HepG2 (cell line): ENCODE data around the gene RAC2. TPM values are rescaled to one million over a fixed set of nuclear protein-coding genes. Genes with fewer than 3 reads are reported as not detected.

Experiments
- ATAC-seq: fragments of 200-7000 bp; cut with Tn5 transposase; 3 replicates; pipeline ENCODE4 v1.9.1; 2020; ENCODE audit warnings: mild to moderate bottlenecking, moderate library complexity
- BruUV-seq: library from RNA; stranded (reverse); fragments of 400-500 nt; replicated peaks from 2 replicates; lab custom pipeline; 2021; lab: Mats Ljungman, UMichigan
- CTCF ChIA-PET: fragments of 300-600 bp; formaldehyde crosslinking; extraction: SDS; loops from one replicate; lab custom pipeline; 2021; ENCODE audit warnings: low total read pairs, inconsistent platforms, low intra/inter-chr PET ratio; lab: Yijun Ruan, JAX
- POLR2A ChIA-PET: fragments of 350-600 bp; sonication (Branson Sonifier 250); formaldehyde crosslinking; loops from one replicate; lab custom pipeline; 2020; ENCODE audit warnings: antibody characterized with exemption, inconsistent platforms; lab: Yijun Ruan, JAX
- DNase-seq: peaks from one replicate; pipeline ENCODE4 v3.0.0-alpha.2; 2015; ENCODE audit warnings: low spot score
- FAIRE-seq: peaks from 3 replicates; lab custom pipeline; 2011; peaks lifted over from hg19 to GRCh38; lab: Jason Lieb, UNC
- H2AFZ ChIP-seq: one replicate; pipeline ENCODE4 v1.6.1; 2011; ENCODE audit warnings: low read length, inconsistent platforms
- H3K27ac ChIP-seq: fragments of 300-600 bp; 3 replicates; pipeline ENCODE4 v1.8.0; 2011; ENCODE audit warnings: mixed run types, mild to moderate bottlenecking, mixed read lengths, low read length, inconsistent platforms; ENCODE audit not compliant: insufficient read depth; ENCODE audit errors: extremely low read length
- H3K27me3 ChIP-seq, 2 experiments: fragments of 200-600 bp in 1 of 2; 2 replicates in 1 of 2; 3 replicates in 1 of 2; pipeline versions ENCODE4 v1.6.0 to v1.8.0; 2011; ENCODE audit warnings: low read length in 2 of 2, mild to moderate bottlenecking in 2 of 2, moderate library complexity in 2 of 2, inconsistent platforms in 1 of 2; ENCODE audit not compliant: insufficient read depth in 2 of 2, control insufficient read depth in 1 of 2
- H3K36me3 ChIP-seq, 2 experiments: fragments of 200-600 bp in 1 of 2; replicated peaks in 1 of 2; 2 replicates in 1 of 2; 3 replicates in 1 of 2; pipeline versions ENCODE4 v1.5.1 to v1.8.0; 2011; ENCODE audit warnings: low read length in 2 of 2, inconsistent platforms in 1 of 2; ENCODE audit not compliant: insufficient read depth in 2 of 2, control insufficient read depth in 1 of 2
- H3K4me1 ChIP-seq: 2 replicates; pipeline ENCODE4 v1.5.1; 2012; ENCODE audit warnings: low read length, inconsistent platforms; ENCODE audit not compliant: insufficient read depth
- H3K4me2 ChIP-seq: 2 replicates; pipeline ENCODE4 v1.6.0; 2011; ENCODE audit warnings: low read depth, low read length, inconsistent platforms
- H3K4me3 ChIP-seq, 3 experiments: fragments of 200-600 bp in 1 of 3; sonication (generic), shearing (Covaris generic) in 1 of 3; replicated peaks in 1 of 3; 2 replicates each; pipeline ENCODE4 v1.5.1; 2011 to 2016; ENCODE audit warnings: low read length in 3 of 3, inconsistent platforms in 2 of 3, low read depth in 2 of 3, mild to moderate bottlenecking in 2 of 3, control low read depth in 1 of 3, mixed read lengths in 1 of 3; ENCODE audit not compliant: insufficient read depth in 1 of 3
- H3K79me2 ChIP-seq: one replicate; pipeline ENCODE4 v1.6.1; 2011; ENCODE audit warnings: low read length, inconsistent platforms; ENCODE audit not compliant: insufficient read depth
- H3K9ac ChIP-seq: 2 replicates; pipeline ENCODE4 v1.6.0; 2011; ENCODE audit warnings: mild to moderate bottlenecking, low read depth, low read length, inconsistent platforms; ENCODE audit not compliant: insufficient read depth
- H3K9me3 ChIP-seq: 2 replicates; pipeline ENCODE4 v1.5.1; 2012; ENCODE audit warnings: mild to moderate bottlenecking, low read length
- H4K20me1 ChIP-seq: 2 replicates; pipeline ENCODE4 v1.6.0; 2011; ENCODE audit warnings: inconsistent platforms, mild to moderate bottlenecking, low read length, moderate library complexity; ENCODE audit not compliant: insufficient read depth
- AHR ChIP-seq: IDR thresholded peaks from 2 replicates; pipeline ENCODE4 v1.6.1; 2018; ENCODE audit warnings: missing genetic modification reagents, missing compliant biosample characterization
- EED ChIP-seq: sonication (generic); formaldehyde crosslinking; IDR thresholded peaks from 2 replicates; pipeline ENCODE4 v1.5.0; 2020; ENCODE audit warnings: mild to moderate bottlenecking, missing genetic modification reagents
- HMG20B ChIP-seq: conservative IDR thresholded peaks from 2 replicates; pipeline ENCODE4 v1.6.1; 2016; ENCODE audit warnings: missing genetic modification reagents, missing compliant biosample characterization
- HOXA9 ChIP-seq: sonication (generic); formaldehyde crosslinking; IDR thresholded peaks from 2 replicates; pipeline ENCODE4 v1.8.1; 2022; ENCODE audit warnings: missing genetic modification reagents, mild to moderate bottlenecking, moderate library complexity, borderline replicate concordance
- JARID2 ChIP-seq: sonication (generic); formaldehyde crosslinking; IDR thresholded peaks from 2 replicates; pipeline ENCODE4 v1.8.1; 2023; ENCODE audit warnings: missing genetic modification reagents, inconsistent platforms; ENCODE audit not compliant: insufficient replicate concordance
- KAT8 ChIP-seq: IDR thresholded peaks from 2 replicates; pipeline ENCODE4 v1.6.1; 2016; ENCODE audit warnings: missing genetic modification reagents, missing compliant biosample characterization
- KDM4B ChIP-seq: sonication (generic); formaldehyde crosslinking; IDR thresholded peaks from 2 replicates; pipeline ENCODE4 v1.4.0; 2020; ENCODE audit warnings: missing genetic modification reagents
- MYNN ChIP-seq: sonication (generic); formaldehyde crosslinking; IDR thresholded peaks from 2 replicates; pipeline ENCODE4 v1.4.0; 2020; ENCODE audit warnings: mild to moderate bottlenecking, low read depth, missing genetic modification reagents
- POGZ ChIP-seq: sonication (generic); formaldehyde crosslinking; IDR thresholded peaks from 2 replicates; pipeline ENCODE4 v1.4.0; 2020; ENCODE audit warnings: mild to moderate bottlenecking, missing genetic modification reagents
- RXRB ChIP-seq: IDR thresholded peaks from 2 replicates; pipeline ENCODE4 v1.6.1; 2016; ENCODE audit warnings: borderline replicate concordance, missing genetic modification reagents, missing compliant biosample characterization
- ZFP36L1 ChIP-seq: sonication (generic); formaldehyde crosslinking; IDR thresholded peaks from 2 replicates; pipeline ENCODE4 v1.8.0; 2022; ENCODE audit warnings: mild to moderate bottlenecking, missing genetic modification reagents, moderate library complexity
- ZFY ChIP-seq: sonication (generic); formaldehyde crosslinking; IDR thresholded peaks from 2 replicates; pipeline ENCODE4 v1.4.0; 2020; ENCODE audit warnings: missing genetic modification reagents
- ZNF12 ChIP-seq: sonication (generic); formaldehyde crosslinking; IDR thresholded peaks from 2 replicates; pipeline ENCODE4 v1.5.0; 2020; ENCODE audit warnings: missing genetic modification reagents
- ZNF207 ChIP-seq: fragments of 450-650 bp; IDR thresholded peaks from 2 replicates; pipeline ENCODE4 v1.6.1; 2016; ENCODE audit warnings: antibody characterized with exemption, borderline replicate concordance
- ZNF609 ChIP-seq: sonication (generic); formaldehyde crosslinking; IDR thresholded peaks from 2 replicates; pipeline ENCODE4 v1.4.0; 2020; ENCODE audit warnings: mild to moderate bottlenecking, missing genetic modification reagents, borderline replicate concordance
- ZNF713 ChIP-seq: sonication (generic); formaldehyde crosslinking; IDR thresholded peaks from 2 replicates; pipeline ENCODE4 v1.4.0; 2020; ENCODE audit warnings: mild to moderate bottlenecking, missing genetic modification reagents
- ZNF773 ChIP-seq: sonication (generic); formaldehyde crosslinking; IDR thresholded peaks from 2 replicates; pipeline ENCODE4 v1.4.0; 2020; ENCODE audit warnings: missing genetic modification reagents, borderline replicate concordance
- ZSCAN9 ChIP-seq: IDR thresholded peaks from 2 replicates; pipeline ENCODE4 v1.6.1; 2016; ENCODE audit warnings: borderline replicate concordance
- WGBS: methylation state at CpG from one replicate; pipeline ENCODE4 v1.1.6; 2017; ENCODE audit warnings: low lambda C conversion rate; 5-methylcytosine and 5-hydroxymethylcytosine counted together
- in situ Hi-C: cut with HindIII; loops from 2 replicates; pipeline ENCODE4 v1.10.0; 2017; ENCODE audit warnings: low pct_unique_long_range_greater_than_20kb; ENCODE audit not compliant: extremely low pct_ligation_motif_present
- intact Hi-C: fragments of 100-400 bp; cut with micrococcal nuclease; formaldehyde crosslinking; loops from one replicate; pipeline ENCODE4 v1.10.0; 2022; ENCODE audit not compliant: unreplicated experiment
- polyA plus RNA-seq, 8 experiments: library from polyadenylated mRNA; depleted of rRNA in 3 of 8; stranded (reverse) in 7 of 8; unstranded in 1 of 8; fragments of >200 nt; fragmentation: Illumina TruSeq in 4 of 8; extraction: Trizol in 4 of 8; gene quantifications; 2 replicates each; pipeline versions ENCODE4 v1.2.1 to v1.2.3, GENCODE V29; 2011 to 2016; ENCODE audit warnings: low read depth in 4 of 8, missing spikeins in 1 of 8, mixed read lengths in 1 of 8; ENCODE audit not compliant: insufficient read depth in 1 of 8
- total RNA-seq, 5 experiments: library from RNA; depleted of rRNA; stranded (reverse); fragments of >200 nt; fragmentation: Illumina TruSeq; extraction: Trizol; gene quantifications; 2 replicates each; pipeline ENCODE4 v1.2.3, GENCODE V29; 2016; ENCODE audit warnings: low read depth in 1 of 5
- TF ChIP-seq, protein P1 (sequence below): sonication (generic); formaldehyde crosslinking; IDR thresholded peaks from 2 replicates; pipeline ENCODE4 v1.5.0; 2020; ENCODE audit warnings: missing genetic modification reagents

The RAC2 gene
- total and polyA plus RNA-seq, 2 of the 13 experiments (the other 11 are each of a cell fraction or from before 2014, with no cell fraction given) = 0.73 TPM; not detected in 1

GRCh38 chr22:37220543-37220981, 23.5 kb downstream of the RAC2 start (continued):
- TF ChIP-seq ZNF713 (CRISPR knock-in tag) (no peak), MYNN (CRISPR knock-in tag) (no peak), POGZ (no peak), ZFY (CRISPR knock-in tag) (no peak), ZNF773 (CRISPR knock-in tag) (no peak), EED (CRISPR knock-in tag) (no peak), HOXA9 (CRISPR knock-in tag) (no peak), RXRB (CRISPR knock-in tag) (no peak)

DNA sequence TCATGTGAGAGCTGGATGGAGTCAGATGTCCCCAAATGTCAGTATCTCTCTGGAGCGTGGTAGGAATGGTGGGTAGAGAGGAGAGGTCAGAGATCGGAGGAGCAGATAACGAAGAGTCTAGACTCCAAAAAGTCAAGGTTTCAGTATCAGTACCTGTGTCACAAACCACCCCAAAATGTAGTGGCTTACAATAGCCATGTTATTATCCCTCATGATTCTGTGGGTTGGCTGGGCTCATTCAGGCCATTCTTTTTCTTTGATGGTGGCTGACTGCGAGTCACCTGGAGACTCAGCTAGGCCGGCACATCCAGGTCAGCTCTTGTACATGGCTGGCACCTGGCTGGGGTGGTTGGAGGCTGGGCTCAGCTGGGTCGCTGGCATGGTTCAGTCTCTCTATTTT, 24.5 kb downstream of the RAC2 start:
- in situ Hi-C loops (no loop called here), intact Hi-C loops (no loop called here)
- no peak overlapping the region for H3K4me2 ChIP-seq
- peaks cover 0 to 16% of the 10 kb centered on the region in 2 experiments; a peak in 2 of 5 replicates for H3K27me3 ChIP-seq
- no peak overlapping the region for H3K27ac ChIP-seq
- no peaks in the 10 kb centered on the region for H4K20me1 ChIP-seq
- ATAC-seq = no peak
- no peaks in the 10 kb centered on the region for H3K36me3 ChIP-seq
- ChIA-PET CTCF (no interaction called here), POLR2A (no interaction called here)
- H3K4me3 ChIP-seq = no peak overlapping the region
- H3K9ac ChIP-seq = no peak overlapping the region
- 37% methylated on average over 4 of the region's 6 CpGs for WGBS
- H3K79me2 ChIP-seq = no peaks in the 10 kb centered on the region
- H3K4me1 ChIP-seq = no peaks in the 10 kb centered on the region
- BruUV-seq = no TSS peak
- DNase-seq = no peak
- H2AFZ ChIP-seq = no peak overlapping the region
- FAIRE-seq = no peak
- H3K9me3 ChIP-seq = no peaks in the 10 kb centered on the region
- TF ChIP-seq ZFP36L1 (CRISPR knock-in tag) (no peak), KDM4B (no peak), ZNF609 (no peak), AHR (CRISPR knock-in tag) (no peak), ZNF207 (no peak), HMG20B (CRISPR knock-in tag) (no peak), ZSCAN9 (CRISPR knock-in tag) (no peak), JARID2 (CRISPR knock-in tag) (no peak), KAT8 (CRISPR knock-in tag) (no peak), ZNF12 (CRISPR knock-in tag) (no peak)
- TF ChIP-seq, protein P1, sequence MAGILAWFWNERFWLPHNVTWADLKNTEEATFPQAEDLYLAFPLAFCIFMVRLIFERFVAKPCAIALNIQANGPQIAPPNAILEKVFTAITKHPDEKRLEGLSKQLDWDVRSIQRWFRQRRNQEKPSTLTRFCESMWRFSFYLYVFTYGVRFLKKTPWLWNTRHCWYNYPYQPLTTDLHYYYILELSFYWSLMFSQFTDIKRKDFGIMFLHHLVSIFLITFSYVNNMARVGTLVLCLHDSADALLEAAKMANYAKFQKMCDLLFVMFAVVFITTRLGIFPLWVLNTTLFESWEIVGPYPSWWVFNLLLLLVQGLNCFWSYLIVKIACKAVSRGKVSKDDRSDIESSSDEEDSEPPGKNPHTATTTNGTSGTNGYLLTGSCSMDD = no peak
